ENCODE measurements around the gene IL16. TPM values are rescaled to one million over a fixed set of nuclear protein-coding genes. Genes with fewer than 3 reads are reported as not detected.

Gene IL16
- total RNA-seq, 1 experiment from 2014 or later: 0.81 TPM

GRCh38 chr15:81183439-81183775 is 13.3 kb upstream of the IL16 start:
- ChIA-PET RAD21 (ENCODE audit: low non-redundant PET in 1 of 2, low total read pairs in 2 of 2, uncharacterized antibody in 2 of 2, unreplicated experiment in 2 of 2) (no interaction called here), POLR2A (no interaction called here), CTCF (interaction anchor here (1.6 kb wide), 1 partner anchor 82 kb away, joined by 4 read pairs; no protein-coding TSS in a partner anchor)
- Histone ChIP-seq H3K9ac (ENCODE audit: low read length) (no peak overlapping the region), H2AFZ (ENCODE audit: low read depth, low read length, poor library complexity, severe bottlenecking) (no peak overlapping the region), H3K4me3 (replicated peaks in 1 of 2; ENCODE audit: low read depth in 1 of 2, low read length in 2 of 2) (no peak overlapping the region), H3K79me2 (ENCODE audit: insufficient read depth, low read length) (no peaks in the 10 kb centered on the region), H4K20me1 (ENCODE audit: insufficient read depth) (no peaks in the 10 kb centered on the region), H3K36me3 (ENCODE audit: control insufficient read depth in 1 of 2, insufficient read depth in 2 of 2, low read length in 2 of 2) (no peaks in the 10 kb centered on the region), H3K9me2 (ENCODE audit: insufficient read depth) (no peaks in the 10 kb centered on the region), H3K27ac (ENCODE audit: low read depth, low read length) (no peak overlapping the region), H3K9me3 (ENCODE audit: control insufficient read depth in 1 of 2, insufficient read depth in 1 of 2, low read depth in 1 of 2, low read length in 2 of 2) (no peaks in the 10 kb centered on the region), H3K4me1 (ENCODE audit: control insufficient read depth in 1 of 2, insufficient read depth in 2 of 2, low read length in 2 of 2) (no peaks in the 10 kb centered on the region), H3K4me2 (ENCODE audit: low read length) (no peak overlapping the region), H3K27me3 (ENCODE audit: insufficient read depth, low read length) (peaks cover 41% of the 10 kb centered on the region)
- no peak for TF ChIP-seq CEBPB (IDR thresholded peaks at IDR 0.05; ENCODE audit: low read depth)
- no peak for TF ChIP-seq RAD21 (IDR thresholded peaks at IDR 0.05; ENCODE audit: low read depth)
- TF ChIP-seq MAX (IDR thresholded peaks at IDR 0.05): no peak
- no peak for TF ChIP-seq ATF3 (IDR thresholded peaks at IDR 0.05)
- no peak for TF ChIP-seq ZNF274 (IDR thresholded peaks at IDR 0.05; ENCODE audit: low read depth, low read length)
- no peak for TF ChIP-seq CBX3 (IDR thresholded peaks at IDR 0.05; ENCODE audit: low read depth)
- TF ChIP-seq CTCF (IDR thresholded peaks at IDR 0.05 in 2 of 3, conservative IDR thresholded peaks at IDR 0.05 in 1 of 3; ENCODE audit: borderline replicate concordance in 1 of 3, insufficient read depth in 1 of 3, low read depth in 2 of 3, low read length in 2 of 3): no peak
- TF ChIP-seq SIN3A (IDR thresholded peaks at IDR 0.05; ENCODE audit: low read depth): no peak
- TF ChIP-seq POLR2AphosphoS5 (IDR thresholded peaks at IDR 0.05; ENCODE audit: low read depth, low read length): no peak
- TF ChIP-seq EZH2 (IDR thresholded peaks at IDR 0.05): no peak
- TF ChIP-seq REST (IDR thresholded peaks at IDR 0.05; ENCODE audit: low read depth): no peak
- no peak for TF ChIP-seq EZH2phosphoT487 (IDR thresholded peaks at IDR 0.05; ENCODE audit: borderline replicate concordance)
- no peak for TF ChIP-seq FOSL1 (IDR thresholded peaks at IDR 0.05; ENCODE audit: low read depth)
- no peak for TF ChIP-seq POLR2A (IDR thresholded peaks at IDR 0.05; ENCODE audit: borderline replicate concordance, extremely low read depth, insufficient read depth, insufficient read length)
- BruUV-seq (replicated peaks): no TSS peak
- intact Hi-C loops (cut with micrococcal nuclease): no loop called here
- no peak for ATAC-seq
- DNase-seq (ENCODE audit: low read depth, low spot score): no peak

All from HCT116 (cell line).